Measurements from ENCODE around the gene COBLL1.

Gene COBLL1

DNA sequence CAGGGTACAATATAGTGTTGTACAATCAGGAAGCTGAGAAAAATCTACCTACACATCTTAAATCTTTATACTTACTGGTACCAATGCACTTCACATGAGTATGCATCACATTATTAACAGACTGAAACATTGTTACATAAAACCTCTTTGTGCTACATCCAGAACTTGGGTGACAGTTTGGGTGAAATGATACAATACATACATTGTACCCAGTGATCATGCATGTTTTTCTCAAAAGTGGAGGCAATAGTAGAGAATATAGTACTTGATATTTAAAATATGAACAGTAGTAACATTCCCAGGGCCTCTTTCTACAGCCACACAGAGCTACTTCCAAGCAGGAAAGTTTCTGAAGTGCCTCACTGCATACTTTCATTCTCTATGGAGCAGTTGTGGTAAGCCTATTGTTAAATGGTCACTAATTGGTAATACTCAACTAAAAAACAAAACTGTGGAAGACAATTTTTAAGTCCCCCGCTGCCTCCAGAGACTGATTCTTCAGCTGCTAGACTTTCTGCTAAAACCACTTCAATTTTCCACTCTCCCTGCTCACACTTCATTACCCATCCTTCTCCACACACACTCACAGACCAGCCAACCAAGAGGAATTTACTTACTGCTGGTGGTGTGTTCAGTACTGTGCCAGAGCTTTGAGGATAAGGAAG lies 197.5 kb downstream of the COBLL1 start:
- Histone ChIP-seq H3K27ac (ENCODE audit: extremely low read depth, low read depth, low read length) (no peak overlapping the region), H3K36me3 (ENCODE audit: control insufficient read depth in 2 of 2, insufficient read depth in 1 of 2, low read length in 2 of 2) (no peaks in the 10 kb centered on the region), H3K4me3 (ENCODE audit: low read depth, low read length) (no peak overlapping the region), H3K9me3 (ENCODE audit: control insufficient read depth, insufficient read depth, low read depth, low read length) (no peaks in the 10 kb centered on the region), H3K4me1 (ENCODE audit: control insufficient read depth, insufficient read depth, low read length) (no peaks in the 10 kb centered on the region)
- TF ChIP-seq ZNF274 (IDR thresholded peaks at IDR 0.05; ENCODE audit: low read length), result no peak
- no peak for TF ChIP-seq ZNF274 (tag by site-specific recombination; IDR thresholded peaks at IDR 0.05; ENCODE audit: borderline replicate concordance)
- no peak for TF ChIP-seq MEIS1 (CRISPR knock-in tag; IDR thresholded peaks at IDR 0.05; ENCODE audit: borderline replicate concordance)
- no peak for TF ChIP-seq ZNF48 (tag by site-specific recombination; IDR thresholded peaks at IDR 0.05)
- TF ChIP-seq ZNF211 (tag by site-specific recombination; IDR thresholded peaks at IDR 0.05; ENCODE audit: low read depth), result no peak
- TF ChIP-seq GLIS1 (tag by site-specific recombination; IDR thresholded peaks at IDR 0.05), result no peak
- no peak for TF ChIP-seq ZNF121 (tag by site-specific recombination; IDR thresholded peaks at IDR 0.05)
- no peak for TF ChIP-seq ZNF510 (tag by site-specific recombination; IDR thresholded peaks at IDR 0.05; ENCODE audit: insufficient replicate concordance)
- no peak for TF ChIP-seq HOXC10 (CRISPR knock-in tag; IDR thresholded peaks at IDR 0.05)
- no peak for TF ChIP-seq KLF8 (tag by site-specific recombination; IDR thresholded peaks at IDR 0.05)
- no peak for TF ChIP-seq ZNF529 (tag by site-specific recombination; IDR thresholded peaks at IDR 0.05; ENCODE audit: insufficient replicate concordance)
- no peak for TF ChIP-seq ZBTB20 (tag by site-specific recombination; IDR thresholded peaks at IDR 0.05)
- TF ChIP-seq ZNF350 (tag by site-specific recombination; IDR thresholded peaks at IDR 0.05), result no peak
- TF ChIP-seq, protein P1, sequence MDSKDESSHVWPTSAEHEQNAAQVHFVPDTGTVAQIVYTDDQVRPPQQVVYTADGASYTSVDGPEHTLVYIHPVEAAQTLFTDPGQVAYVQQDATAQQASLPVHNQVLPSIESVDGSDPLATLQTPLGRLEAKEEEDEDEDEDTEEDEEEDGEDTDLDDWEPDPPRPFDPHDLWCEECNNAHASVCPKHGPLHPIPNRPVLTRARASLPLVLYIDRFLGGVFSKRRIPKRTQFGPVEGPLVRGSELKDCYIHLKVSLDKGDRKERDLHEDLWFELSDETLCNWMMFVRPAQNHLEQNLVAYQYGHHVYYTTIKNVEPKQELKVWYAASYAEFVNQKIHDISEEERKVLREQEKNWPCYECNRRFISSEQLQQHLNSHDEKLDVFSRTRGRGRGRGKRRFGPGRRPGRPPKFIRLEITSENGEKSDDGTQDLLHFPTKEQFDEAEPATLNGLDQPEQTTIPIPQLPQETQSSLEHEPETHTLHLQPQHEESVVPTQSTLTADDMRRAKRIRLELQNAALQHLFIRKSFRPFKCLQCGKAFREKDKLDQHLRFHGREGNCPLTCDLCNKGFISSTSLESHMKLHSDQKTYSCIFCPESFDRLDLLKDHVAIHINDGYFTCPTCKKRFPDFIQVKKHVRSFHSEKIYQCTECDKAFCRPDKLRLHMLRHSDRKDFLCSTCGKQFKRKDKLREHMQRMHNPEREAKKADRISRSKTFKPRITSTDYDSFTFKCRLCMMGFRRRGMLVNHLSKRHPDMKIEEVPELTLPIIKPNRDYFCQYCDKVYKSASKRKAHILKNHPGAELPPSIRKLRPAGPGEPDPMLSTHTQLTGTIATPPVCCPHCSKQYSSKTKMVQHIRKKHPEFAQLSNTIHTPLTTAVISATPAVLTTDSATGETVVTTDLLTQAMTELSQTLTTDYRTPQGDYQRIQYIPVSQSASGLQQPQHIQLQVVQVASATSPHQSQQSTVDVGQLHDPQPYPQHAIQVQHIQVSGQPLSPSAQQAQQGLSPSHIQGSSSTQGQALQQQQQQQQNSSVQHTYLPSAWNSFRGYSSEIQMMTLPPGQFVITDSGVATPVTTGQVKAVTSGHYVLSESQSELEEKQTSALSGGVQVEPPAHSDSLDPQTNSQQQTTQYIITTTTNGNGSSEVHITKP (tag by site-specific recombination; IDR thresholded peaks at IDR 0.05), result no peak
- no peak for TF ChIP-seq ZNF423 (tag by site-specific recombination; IDR thresholded peaks at IDR 0.05)
- TF ChIP-seq ZSCAN16 (tag by site-specific recombination; IDR thresholded peaks at IDR 0.05), result no peak
- TF ChIP-seq, protein P2, sequence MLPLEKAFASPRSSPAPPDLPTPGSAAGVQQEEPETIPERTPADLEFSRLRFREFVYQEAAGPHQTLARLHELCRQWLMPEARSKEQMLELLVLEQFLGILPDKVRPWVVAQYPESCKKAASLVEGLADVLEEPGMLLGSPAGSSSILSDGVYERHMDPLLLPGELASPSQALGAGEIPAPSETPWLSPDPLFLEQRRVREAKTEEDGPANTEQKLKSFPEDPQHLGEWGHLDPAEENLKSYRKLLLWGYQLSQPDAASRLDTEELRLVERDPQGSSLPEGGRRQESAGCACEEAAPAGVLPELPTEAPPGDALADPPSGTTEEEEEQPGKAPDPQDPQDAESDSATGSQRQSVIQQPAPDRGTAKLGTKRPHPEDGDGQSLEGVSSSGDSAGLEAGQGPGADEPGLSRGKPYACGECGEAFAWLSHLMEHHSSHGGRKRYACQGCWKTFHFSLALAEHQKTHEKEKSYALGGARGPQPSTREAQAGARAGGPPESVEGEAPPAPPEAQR (tag by site-specific recombination; IDR thresholded peaks at IDR 0.05), result no peak
- TF ChIP-seq, protein P3, sequence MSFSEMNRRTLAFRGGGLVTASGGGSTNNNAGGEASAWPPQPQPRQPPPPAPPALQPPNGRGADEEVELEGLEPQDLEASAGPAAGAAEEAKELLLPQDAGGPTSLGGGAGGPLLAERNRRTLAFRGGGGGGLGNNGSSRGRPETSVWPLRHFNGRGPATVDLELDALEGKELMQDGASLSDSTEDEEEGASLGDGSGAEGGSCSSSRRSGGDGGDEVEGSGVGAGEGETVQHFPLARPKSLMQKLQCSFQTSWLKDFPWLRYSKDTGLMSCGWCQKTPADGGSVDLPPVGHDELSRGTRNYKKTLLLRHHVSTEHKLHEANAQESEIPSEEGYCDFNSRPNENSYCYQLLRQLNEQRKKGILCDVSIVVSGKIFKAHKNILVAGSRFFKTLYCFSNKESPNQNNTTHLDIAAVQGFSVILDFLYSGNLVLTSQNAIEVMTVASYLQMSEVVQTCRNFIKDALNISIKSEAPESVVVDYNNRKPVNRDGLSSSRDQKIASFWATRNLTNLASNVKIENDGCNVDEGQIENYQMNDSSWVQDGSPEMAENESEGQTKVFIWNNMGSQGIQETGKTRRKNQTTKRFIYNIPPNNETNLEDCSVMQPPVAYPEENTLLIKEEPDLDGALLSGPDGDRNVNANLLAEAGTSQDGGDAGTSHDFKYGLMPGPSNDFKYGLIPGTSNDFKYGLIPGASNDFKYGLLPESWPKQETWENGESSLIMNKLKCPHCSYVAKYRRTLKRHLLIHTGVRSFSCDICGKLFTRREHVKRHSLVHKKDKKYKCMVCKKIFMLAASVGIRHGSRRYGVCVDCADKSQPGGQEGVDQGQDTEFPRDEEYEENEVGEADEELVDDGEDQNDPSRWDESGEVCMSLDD (tag by site-specific recombination; IDR thresholded peaks at IDR 0.05), result no peak
- ChIA-PET CTCF (interaction anchor here (0.5 to 1.5 kb wide), 3 partner anchors 44 to 259 kb away, joined by 3 to 5 read pairs (median 4); no protein-coding TSS in a partner anchor), POLR2A (no interaction called here)

All from HEK293 (cell line).